Tibial nerve (tissue), 3 donors: ENCODE data around the gene ADAMTS2.

ENCODE experiments used
- CTCF ChIP-seq, 5 experiments: fragments of 200-600 bp in 3 of 5; fragments of 450-650 bp in 2 of 5; sonication (generic) in 3 of 5; IDR thresholded peaks; one replicate each; pipeline ENCODE4 v1.5.1; 2016 to 2019; ENCODE audit warnings: antibody characterized with exemption in 5 of 5, mild to moderate bottlenecking in 3 of 5, moderate library complexity in 2 of 5
- POLR2A ChIP-seq, 2 donors: fragments of 450-650 bp; IDR thresholded peaks; one replicate each; pipeline ENCODE4 v1.6.1; 2017; ENCODE audit warnings: antibody characterized with exemption in 2 of 2, mild to moderate bottlenecking in 2 of 2, moderate library complexity in 2 of 2

GRCh38 chr5:179154346-179154990, 190.8 kb downstream of the ADAMTS2 start:
- no peak for TF ChIP-seq POLR2A (IDR thresholded peaks at IDR 0.05)
- TF ChIP-seq CTCF (IDR thresholded peaks at IDR 0.05) = no peak
